Measurements from ENCODE around the gene MICA. TPM values are rescaled to one million over a fixed set of nuclear protein-coding genes. Genes with fewer than 3 reads are reported as not detected.

Gene MICA
- total RNA-seq, 2 donors from 2014 or later, result 8.3 to 10.9 TPM

GRCh38 chr6:31359581-31359980 is 43.8 kb upstream of the MICA start:
- Histone ChIP-seq H3K4me3 (no peak overlapping the region), H3K4me1 (peaks cover 8% of the 10 kb centered on the region), H3K27ac (no peak overlapping the region), H3K27me3 (no peaks in the 10 kb centered on the region), H3K36me3 (replicated peaks in 1 of 2; ENCODE audit: insufficient read depth in 1 of 2, low read depth in 2 of 2) (no peaks in the 10 kb centered on the region), H3K9me3 (no peaks in the 10 kb centered on the region)
- intact Hi-C loops (cut with DNase I), result no loop called here
- DNase-seq, result no peak
- TF ChIP-seq CTCF (IDR thresholded peaks at IDR 0.05) (no peak), POLR2A (IDR thresholded peaks at IDR 0.05) (no peak)
- no peak for ATAC-seq
- WGBS, 2 donors, result 44 to 85% methylated on average over 1 of the region's 1 CpG

GRCh38 chr6:31362751-31363150 is 40.6 kb upstream of the MICA start:
- no peaks in the 10 kb centered on the region for H3K36me3 ChIP-seq (replicated peaks in 1 of 2; ENCODE audit: insufficient read depth in 1 of 2, low read depth in 2 of 2)
- no peak overlapping the region for H3K4me3 ChIP-seq
- no peak for DNase-seq
- TF ChIP-seq POLR2A (IDR thresholded peaks at IDR 0.05) (no peak), CTCF (IDR thresholded peaks at IDR 0.05) (no peak)
- intact Hi-C loops (cut with DNase I), result loop anchor here (5.0 kb wide), 1 partner anchor 215 kb away; no protein-coding TSS in a partner anchor
- H3K9me3 ChIP-seq, result no peaks in the 10 kb centered on the region
- no peak overlapping the region for H3K27ac ChIP-seq
- 54 to 56% methylated on average over 5 of the region's 5 CpGs for WGBS, 2 donors
- no peak for ATAC-seq
- H3K27me3 ChIP-seq, result no peaks in the 10 kb centered on the region
- peaks cover 8% of the 10 kb centered on the region for H3K4me1 ChIP-seq

GRCh38 chr6:31363811-31364210 is 39.6 kb upstream of the MICA start:
- Histone ChIP-seq H3K4me3 (no peak overlapping the region), H3K9me3 (no peaks in the 10 kb centered on the region), H3K27ac (no peak overlapping the region), H3K4me1 (peaks cover 8% of the 10 kb centered on the region), H3K27me3 (no peaks in the 10 kb centered on the region), H3K36me3 (replicated peaks in 1 of 2; ENCODE audit: insufficient read depth in 1 of 2, low read depth in 2 of 2) (no peaks in the 10 kb centered on the region)
- DNase-seq (no peak), ATAC-seq (no peak)
- intact Hi-C loops (cut with DNase I), result loop anchor here (5.0 kb wide), 1 partner anchor 217 kb away; no protein-coding TSS in a partner anchor
- TF ChIP-seq POLR2A (IDR thresholded peaks at IDR 0.05), result no peak
- no peak for TF ChIP-seq CTCF (IDR thresholded peaks at IDR 0.05)

GRCh38 chr6:31365864-31366263 is 37.5 kb upstream of the MICA start:
- Histone ChIP-seq H3K4me1 (peaks cover 8% of the 10 kb centered on the region), H3K4me3 (no peak overlapping the region), H3K27ac (no peak overlapping the region), H3K36me3 (replicated peaks in 1 of 2; ENCODE audit: insufficient read depth in 1 of 2, low read depth in 2 of 2) (no peaks in the 10 kb centered on the region), H3K27me3 (no peaks in the 10 kb centered on the region), H3K9me3 (no peaks in the 10 kb centered on the region)
- intact Hi-C loops (cut with DNase I), result loop anchor here (5.0 kb wide), 1 partner anchor 169 kb away; no protein-coding TSS in a partner anchor
- no peak for DNase-seq
- ATAC-seq, result no peak
- TF ChIP-seq POLR2A (IDR thresholded peaks at IDR 0.05) (no peak), CTCF (IDR thresholded peaks at IDR 0.05) (no peak)
- WGBS, 2 donors, result 56 to 64% methylated on average over 5 of the region's 5 CpGs

- H3K27me3 ChIP-seq, result no peaks in the 10 kb centered on the region
- H3K36me3 ChIP-seq (replicated peaks in 1 of 2; ENCODE audit: insufficient read depth in 1 of 2, low read depth in 2 of 2), result no peaks in the 10 kb centered on the region
- ATAC-seq (peak; percentile 97), DNase-seq (peak; percentile 84 to 89 (median 84))
- H3K27ac ChIP-seq, result no peak overlapping the region
- 0 to 4% methylated on average over 15 to 30 of the region's 30 CpGs for WGBS, 2 donors
- no peak for TF ChIP-seq POLR2A (IDR thresholded peaks at IDR 0.05)
- peak; percentile 83 to 98 (median 92) for TF ChIP-seq CTCF (IDR thresholded peaks at IDR 0.05)
- no peak overlapping the region for H3K4me3 ChIP-seq
- intact Hi-C loops (cut with DNase I), result loop anchor here (5.0 kb wide), 1 partner anchor 170 kb away; no protein-coding TSS in a partner anchor
- no peaks in the 10 kb centered on the region for H3K9me3 ChIP-seq
- H3K4me1 ChIP-seq, result peaks cover 8% of the 10 kb centered on the region
These were observed 36.5 kb upstream of the MICA start for GRCh38 chr6:31366693-31367470.

All from body of pancreas (tissue), 4 donors.